Sigmoid colon (tissue), 7 donors: ENCODE measurements around the gene SEC62. TPM values are rescaled to one million over a fixed set of nuclear protein-coding genes. Genes with fewer than 3 reads are reported as not detected.

ENCODE experiments used
- DNase-seq: peaks from one replicate; pipeline ENCODE4 v3.0.0-alpha.2; 2019
- H3K27ac ChIP-seq, 4 donors: fragments of 200-600 bp; sonication (generic); one replicate each; pipeline ENCODE4 v1.5.1; 2016 to 2019; ENCODE audit warnings: mild to moderate bottlenecking in 1 of 4
- H3K27me3 ChIP-seq, 3 donors: fragments of 200-600 bp; sonication (generic); one replicate each; pipeline ENCODE4 v1.5.1; 2019; ENCODE audit warnings: mild to moderate bottlenecking in 1 of 3
- H3K36me3 ChIP-seq, 4 donors: fragments of 200-600 bp; sonication (generic); one replicate each; pipeline ENCODE4 v1.5.1; 2016 to 2019
- H3K4me1 ChIP-seq, 4 donors: fragments of 200-600 bp; sonication (generic); one replicate each; pipeline ENCODE4 v1.5.1; 2017 to 2019
- H3K4me3 ChIP-seq, 4 donors: fragments of 200-600 bp; sonication (generic); one replicate each; pipeline ENCODE4 v1.5.1; 2017 to 2019; ENCODE audit warnings: mild to moderate bottlenecking in 2 of 4, moderate library complexity in 1 of 4
- H3K9me3 ChIP-seq, 4 donors: fragments of 200-600 bp in 3 of 4; sonication (generic) in 3 of 4; one replicate each; pipeline versions ENCODE4 v1.5.1 to v1.6.1; 2013 to 2019
- EP300 ChIP-seq, 4 donors: sonication (generic); formaldehyde crosslinking; IDR thresholded peaks; one replicate each; pipeline ENCODE4 v1.6.1; 2017; ENCODE audit warnings: antibody characterized with exemption in 4 of 4
- POLR2A ChIP-seq, 2 donors: fragments of 450-650 bp; IDR thresholded peaks; one replicate each; pipeline ENCODE4 v1.6.1; 2016; ENCODE audit warnings: antibody characterized with exemption in 2 of 2, mild to moderate bottlenecking in 2 of 2, moderate library complexity in 2 of 2
- POLR2AphosphoS5 ChIP-seq, 4 donors: sonication (generic); formaldehyde crosslinking; IDR thresholded peaks; one replicate each; pipeline ENCODE4 v1.6.1; 2017; ENCODE audit warnings: antibody characterized with exemption in 4 of 4
- WGBS, 2 donors: extraction: QIAGEN DNeasy Blood & Tissue Kit; methylation state at CpG; one replicate each; pipeline ENCODE4 v1.1.7; 2013; 5-methylcytosine and 5-hydroxymethylcytosine counted together
- intact Hi-C: fragments of 100-400 bp; cut with DNase I; formaldehyde crosslinking; loops from one replicate; pipeline ENCODE4 v1.15.1; 2023
- polyA plus RNA-seq, 3 donors: library from polyadenylated mRNA; stranded (reverse); fragments of 200-250 nt; gene quantifications; one replicate each; pipeline ENCODE4 v1.2.3, GENCODE V29; 2013
- total RNA-seq, 4 donors: library from RNA; depleted of rRNA; stranded (reverse); fragments of >200 nt; gene quantifications; one replicate each; pipeline ENCODE4 v1.1.0, GENCODE V29; 2016
- TF ChIP-seq, protein P1 (sequence below), 4 experiments: fragments of 450-650 bp in 3 of 4; fragments of 200-600 bp in 1 of 4; IDR thresholded peaks; one replicate each; pipeline ENCODE4 v1.5.1; 2016 to 2019; ENCODE audit warnings: antibody characterized with exemption in 4 of 4, mild to moderate bottlenecking in 3 of 4, moderate library complexity in 2 of 4
- donor health status: healthy with polysubstance abuse.
- donor health status: Bipolar disorder and iron deficiency.
- donor health status: healthy.

Gene SEC62
- total and polyA plus RNA-seq, 7 donors: 15.0 to 82.6 (median 77.7) TPM

DNA sequence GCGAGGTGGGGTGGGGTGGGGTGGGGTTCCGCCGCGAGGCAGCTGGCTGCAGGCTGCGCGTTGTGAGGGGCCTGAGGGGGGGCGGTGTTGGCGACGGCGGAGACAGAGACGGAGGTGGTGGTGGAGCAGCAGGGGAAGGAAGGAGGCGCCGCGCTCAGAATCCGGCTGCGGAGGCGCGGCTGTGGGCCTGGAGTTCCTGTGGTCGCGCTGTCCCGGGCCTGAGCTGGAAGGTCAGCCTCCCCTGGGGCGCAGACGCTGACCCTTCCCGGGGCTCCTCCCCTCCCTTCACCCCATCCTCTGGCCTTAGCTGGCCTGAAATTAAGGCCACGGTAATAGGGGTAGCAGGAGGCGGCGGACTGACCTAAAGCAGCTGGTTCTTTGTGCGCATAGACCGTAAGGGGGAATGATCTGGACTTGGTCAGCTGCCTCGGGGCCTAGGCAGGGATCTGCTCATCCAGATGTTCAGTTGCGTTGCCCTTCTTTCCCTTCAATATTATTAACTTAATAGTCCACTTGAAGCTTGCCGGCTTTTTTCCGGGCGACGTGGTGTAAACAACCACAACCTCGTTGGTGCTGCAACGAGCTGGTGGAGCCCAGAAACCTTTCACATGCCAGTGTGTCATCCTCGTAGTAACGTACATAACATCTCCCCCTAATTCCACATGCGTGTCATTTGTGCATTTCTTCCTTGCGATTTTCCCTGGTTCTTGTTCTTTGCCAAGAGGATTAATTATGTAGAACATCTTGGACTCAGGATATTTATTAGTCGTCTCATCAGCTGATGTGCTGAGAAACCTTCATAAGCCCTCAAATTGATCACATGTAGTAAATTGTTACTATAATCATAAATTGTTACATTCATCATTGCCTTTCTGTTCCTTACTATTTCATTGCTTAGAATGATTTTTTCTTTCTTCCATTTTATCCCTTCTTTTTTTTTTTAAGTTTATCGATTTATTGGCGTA lies 626 bp downstream of the SEC62 start:
- peak; percentile 76 for DNase-seq
- peaks cover 0 to 55% (median 34%) of the 10 kb centered on the region in 4 donors for H3K4me1 ChIP-seq
- H3K9me3 ChIP-seq: no peaks in the 10 kb centered on the region
- intact Hi-C loops: loop anchor here (1.0 to 5.0 kb wide), 5 partner anchors 104 to 820 kb away; partner anchors contain the start of genes MYNN, SKIL and TERC
- WGBS, 2 donors: 2 to 4% methylated on average over 44 of the region's 44 CpGs
- no peaks in the 10 kb centered on the region for H3K27me3 ChIP-seq
- peak overlapping the region; percentile 95 to 99 (median 98) for H3K27ac ChIP-seq
- H3K36me3 ChIP-seq: no peaks in the 10 kb centered on the region
- H3K4me3 ChIP-seq: peak overlapping the region; percentile 84 to 96 (median 90)
- TF ChIP-seq POLR2AphosphoS5 (IDR thresholded peaks at IDR 0.05) (peak in 1 of 4 donors; percentile 13), POLR2A (IDR thresholded peaks at IDR 0.05) (no peak)

DNA sequence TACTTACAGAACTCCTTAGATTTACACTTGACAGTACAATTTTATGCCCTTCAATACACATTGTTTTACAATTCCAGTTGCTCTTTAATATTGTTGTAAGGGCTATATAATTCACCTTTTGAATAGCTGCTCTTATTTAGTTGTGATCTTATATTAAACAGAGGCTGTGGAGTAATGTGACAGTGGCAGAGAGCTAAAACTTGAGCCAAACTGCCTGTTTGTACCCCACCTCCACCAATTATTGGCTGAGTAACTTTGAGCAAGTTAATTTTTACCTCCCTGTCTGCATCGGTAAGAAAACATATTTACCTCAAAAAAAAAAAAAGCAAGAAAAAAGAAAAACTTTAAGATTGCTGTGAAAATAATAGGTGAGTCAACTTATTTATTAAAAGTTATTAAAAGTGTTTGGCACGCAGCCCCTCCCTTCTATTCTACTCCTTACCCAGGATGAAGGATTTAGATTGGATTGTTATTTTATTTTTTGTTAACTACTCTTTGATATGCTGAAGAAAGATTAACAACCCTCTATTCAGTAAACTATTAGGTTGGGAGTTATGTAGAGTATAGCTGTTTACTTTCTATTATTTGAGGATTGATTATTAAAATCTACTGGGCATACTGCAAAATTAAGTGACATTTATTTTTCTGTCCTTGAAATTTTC lies 1.7 kb downstream of the SEC62 start:
- H3K9me3 ChIP-seq: no peaks in the 10 kb centered on the region
- intact Hi-C loops: loop anchor here (5.0 kb wide), 2 partner anchors 389 to 821 kb away; partner anchors contain the start of gene SKIL
- H3K36me3 ChIP-seq: no peaks in the 10 kb centered on the region
- TF ChIP-seq POLR2AphosphoS5 (IDR thresholded peaks at IDR 0.05) (no peak), EP300 (IDR thresholded peaks at IDR 0.05) (no peak), POLR2A (IDR thresholded peaks at IDR 0.05) (no peak)
- TF ChIP-seq, protein P1, sequence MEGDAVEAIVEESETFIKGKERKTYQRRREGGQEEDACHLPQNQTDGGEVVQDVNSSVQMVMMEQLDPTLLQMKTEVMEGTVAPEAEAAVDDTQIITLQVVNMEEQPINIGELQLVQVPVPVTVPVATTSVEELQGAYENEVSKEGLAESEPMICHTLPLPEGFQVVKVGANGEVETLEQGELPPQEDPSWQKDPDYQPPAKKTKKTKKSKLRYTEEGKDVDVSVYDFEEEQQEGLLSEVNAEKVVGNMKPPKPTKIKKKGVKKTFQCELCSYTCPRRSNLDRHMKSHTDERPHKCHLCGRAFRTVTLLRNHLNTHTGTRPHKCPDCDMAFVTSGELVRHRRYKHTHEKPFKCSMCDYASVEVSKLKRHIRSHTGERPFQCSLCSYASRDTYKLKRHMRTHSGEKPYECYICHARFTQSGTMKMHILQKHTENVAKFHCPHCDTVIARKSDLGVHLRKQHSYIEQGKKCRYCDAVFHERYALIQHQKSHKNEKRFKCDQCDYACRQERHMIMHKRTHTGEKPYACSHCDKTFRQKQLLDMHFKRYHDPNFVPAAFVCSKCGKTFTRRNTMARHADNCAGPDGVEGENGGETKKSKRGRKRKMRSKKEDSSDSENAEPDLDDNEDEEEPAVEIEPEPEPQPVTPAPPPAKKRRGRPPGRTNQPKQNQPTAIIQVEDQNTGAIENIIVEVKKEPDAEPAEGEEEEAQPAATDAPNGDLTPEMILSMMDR (IDR thresholded peaks at IDR 0.05): no peak
- no peak for DNase-seq
- H3K27ac ChIP-seq: peak overlapping the region in 2 of 4 donors; percentile 98 to 99
- WGBS, 2 donors: 27 to 53% methylated on average over 2 of the region's 2 CpGs
- peaks cover 0 to 61% (median 36%) of the 10 kb centered on the region in 4 donors for H3K4me1 ChIP-seq
- H3K4me3 ChIP-seq: peak overlapping the region in 1 of 4 donors; percentile 92
- no peaks in the 10 kb centered on the region for H3K27me3 ChIP-seq

DNA sequence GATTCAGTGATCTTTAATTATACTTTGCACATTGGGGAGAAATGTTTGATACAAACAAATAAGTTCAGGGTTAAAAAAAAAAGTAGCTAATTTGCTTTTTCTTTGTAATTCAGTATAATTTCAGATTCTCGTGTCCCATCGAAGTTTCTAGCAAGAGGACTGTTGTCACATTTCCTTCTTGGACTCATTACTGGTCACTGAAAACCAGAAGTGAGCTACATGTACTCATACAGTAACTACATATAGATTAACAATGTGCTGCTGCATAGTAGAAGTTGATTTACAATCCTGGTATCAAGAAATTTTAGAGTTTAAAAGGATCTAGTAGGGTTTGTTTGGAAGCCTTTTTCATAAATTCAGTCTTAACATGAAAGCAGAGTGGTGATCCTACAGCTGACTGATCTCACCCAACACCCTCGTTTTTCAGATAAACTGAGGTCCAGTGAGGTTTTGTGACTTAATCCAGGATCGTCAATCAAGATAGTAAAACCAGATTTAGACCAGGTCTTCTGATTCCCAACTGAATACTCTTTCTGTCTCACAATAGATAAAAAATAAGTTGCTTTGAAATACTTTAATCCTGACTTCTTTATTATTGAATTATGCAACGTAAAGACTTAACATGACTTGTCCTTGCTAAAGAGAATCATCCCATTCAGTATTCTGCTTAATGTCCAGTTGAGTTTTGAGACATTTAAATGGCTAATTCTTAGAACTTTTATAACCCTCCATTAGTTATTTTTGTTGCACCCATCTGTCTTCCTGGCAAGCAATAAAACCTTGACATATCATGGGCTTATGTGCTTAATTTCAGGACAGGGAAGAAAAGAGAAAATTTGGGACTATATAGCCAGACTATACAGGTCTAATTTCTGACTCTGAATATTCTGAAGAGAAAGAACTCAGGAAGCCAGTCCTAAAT lies 2.8 kb downstream of the SEC62 start:
- intact Hi-C loops: loop anchor here (5.0 kb wide), 2 partner anchors 388 to 822 kb away; partner anchors contain the start of gene SKIL
- H3K4me3 ChIP-seq: no peak overlapping the region
- H3K9me3 ChIP-seq: no peaks in the 10 kb centered on the region
- TF ChIP-seq, protein P1 (IDR thresholded peaks at IDR 0.05): no peak
- TF ChIP-seq POLR2AphosphoS5 (IDR thresholded peaks at IDR 0.05) (peak in 1 of 4 donors; percentile 70), POLR2A (IDR thresholded peaks at IDR 0.05) (no peak)
- H3K27ac ChIP-seq: peak overlapping the region in 1 of 4 donors; percentile 98
- H3K4me1 ChIP-seq: peaks cover 0 to 61% (median 36%) of the 10 kb centered on the region in 4 donors
- 69 to 70% methylated on average over 5 of the region's 5 CpGs for WGBS, 2 donors
- no peaks in the 10 kb centered on the region for H3K27me3 ChIP-seq
- no peaks in the 10 kb centered on the region for H3K36me3 ChIP-seq
- DNase-seq: no peak

DNA sequence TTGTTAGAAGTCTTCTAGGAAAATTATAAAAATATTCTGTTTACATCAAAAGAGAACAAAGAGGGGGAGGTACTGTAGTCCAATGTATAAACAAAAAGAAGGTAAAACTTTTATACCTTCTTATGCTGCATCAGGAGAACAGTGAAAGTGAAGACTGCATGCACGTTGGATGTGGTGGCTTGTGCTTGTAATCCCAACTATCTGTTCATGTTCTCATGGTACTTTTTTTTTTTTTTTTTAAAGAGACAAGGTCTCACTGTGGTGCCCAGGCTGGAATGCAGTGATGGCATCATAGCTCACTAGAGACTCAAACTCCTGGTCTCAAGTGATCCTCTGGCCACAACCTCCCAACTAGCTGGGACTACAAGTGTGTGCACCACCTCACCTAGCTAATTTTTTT lies 4.2 kb downstream of the SEC62 start:
- Histone ChIP-seq H3K36me3 (peaks cover 0 to 11% (median 2%) of the 10 kb centered on the region in 4 donors), H3K9me3 (no peaks in the 10 kb centered on the region), H3K4me3 (no peak overlapping the region), H3K4me1 (peaks cover 0 to 58% (median 36%) of the 10 kb centered on the region in 4 donors), H3K27me3 (no peaks in the 10 kb centered on the region), H3K27ac (no peak overlapping the region)
- intact Hi-C loops: no loop called here
- TF ChIP-seq POLR2AphosphoS5 (IDR thresholded peaks at IDR 0.05): no peak
- no peak for TF ChIP-seq POLR2A (IDR thresholded peaks at IDR 0.05)
- TF ChIP-seq EP300 (IDR thresholded peaks at IDR 0.05): no peak
- TF ChIP-seq, protein P1 (IDR thresholded peaks at IDR 0.05): no peak
- DNase-seq: no peak
- 31 to 57% methylated on average over 1 of the region's 1 CpG for WGBS, 2 donors
